OCI-LY1 (cell line): ENCODE results near the gene TRAPPC2L.

Experiments
- H2AFZ ChIP-seq: fragments of 200-600 bp; sonication (generic), shearing (Covaris generic); 2 replicates; pipeline ENCODE4 v1.6.0; 2014; ENCODE audit warnings: antibody characterized with exemption, mild to moderate bottlenecking, low read length
- H3F3A ChIP-seq: fragments of 200-600 bp; sonication (generic), shearing (Covaris generic); 2 replicates; pipeline ENCODE4 v1.6.0; 2014; ENCODE audit warnings: mild to moderate bottlenecking, antibody characterized with exemption, low read length, moderate library complexity; ENCODE audit not compliant: insufficient read depth
- H3K27ac ChIP-seq: fragments of 200-600 bp; sonication (generic); 2 replicates; pipeline ENCODE4 v1.5.1; 2014; ENCODE audit warnings: low read length, mixed run types, mild to moderate bottlenecking, low read depth; ENCODE audit not compliant: poor library complexity, severe bottlenecking
- H3K27me3 ChIP-seq: fragments of 200-600 bp; sonication (generic); 2 replicates; pipeline ENCODE4 v1.6.0; 2014; ENCODE audit warnings: antibody characterized with exemption, mild to moderate bottlenecking, low read length, moderate library complexity; ENCODE audit not compliant: insufficient read depth
- H3K36me3 ChIP-seq: fragments of 200-600 bp; sonication (generic); 2 replicates; pipeline ENCODE4 v1.6.1; 2014; ENCODE audit warnings: mild to moderate bottlenecking, antibody characterized with exemption, low read length, moderate library complexity, mixed read lengths; ENCODE audit not compliant: insufficient read depth
- H3K4me1 ChIP-seq: fragments of 200-600 bp; sonication (generic); 2 replicates; pipeline ENCODE4 v1.5.1; 2014; ENCODE audit warnings: mild to moderate bottlenecking, low read length, moderate library complexity; ENCODE audit not compliant: insufficient read depth, severe bottlenecking
- H3K4me2 ChIP-seq: fragments of 200-600 bp; sonication (generic), shearing (Covaris generic); 2 replicates; pipeline ENCODE4 v1.6.1; 2014; ENCODE audit warnings: low read length
- H3K4me3 ChIP-seq: fragments of 200-600 bp; sonication (generic); 2 replicates; pipeline ENCODE4 v1.5.1; 2014; ENCODE audit warnings: low read length, low read depth, mild to moderate bottlenecking, mixed read lengths; ENCODE audit not compliant: poor library complexity, severe bottlenecking
- H3K79me2 ChIP-seq: fragments of 200-600 bp; shearing (Covaris generic); 2 replicates; pipeline ENCODE4 v1.6.1; 2016; ENCODE audit warnings: mixed run types, low read length, mixed read lengths; ENCODE audit not compliant: insufficient read depth
- H3K9ac ChIP-seq: fragments of 200-600 bp; sonication (generic), shearing (Covaris generic); 2 replicates; pipeline ENCODE4 v1.6.1; 2014; ENCODE audit warnings: mild to moderate bottlenecking, low read length, mixed read lengths
- H3K9me2 ChIP-seq: fragments of 200-600 bp; sonication (generic), shearing (Covaris generic); 2 replicates; pipeline ENCODE4 v1.6.1; 2014; ENCODE audit warnings: low read depth, mild to moderate bottlenecking, low read length, mixed read lengths
- H3K9me3 ChIP-seq: fragments of 200-600 bp; shearing (Covaris generic); 2 replicates; pipeline ENCODE4 v1.6.1; 2014; ENCODE audit warnings: low read length, mixed read lengths
- H4K20me1 ChIP-seq: fragments of 200-600 bp; sonication (generic), shearing (Covaris generic); 2 replicates; pipeline ENCODE4 v1.6.0; 2016; ENCODE audit warnings: mild to moderate bottlenecking, low read length; ENCODE audit not compliant: insufficient read depth
- CTCF ChIP-seq: fragments of 200-600 bp; sonication (generic), shearing (Covaris generic); IDR thresholded peaks from 2 replicates; pipeline ENCODE4 v1.5.1; 2017; ENCODE audit warnings: mild to moderate bottlenecking, antibody characterized with exemption, low read length, moderate library complexity, mixed read lengths
- EZH2 ChIP-seq: fragments of 200-600 bp; sonication (generic), shearing (Covaris generic); IDR thresholded peaks from 2 replicates; pipeline ENCODE4 v1.8.0; 2017; ENCODE audit warnings: borderline replicate concordance, mixed run types, mild to moderate bottlenecking, antibody characterized with exemption, low read length, moderate library complexity, mixed read lengths

TRAPPC2L gene

GRCh38 chr16:88882358-88883030 lies 25.6 kb downstream of the TRAPPC2L start:
- peaks cover 21% of the 10 kb centered on the region for H3K36me3 ChIP-seq
- H3K9ac ChIP-seq: no peak overlapping the region
- no peaks in the 10 kb centered on the region for H3K4me1 ChIP-seq
- no peaks in the 10 kb centered on the region for H3K79me2 ChIP-seq
- H3K4me3 ChIP-seq: no peak overlapping the region
- no peaks in the 10 kb centered on the region for H3K9me3 ChIP-seq
- H4K20me1 ChIP-seq: no peaks in the 10 kb centered on the region
- no peak overlapping the region for H3K4me2 ChIP-seq
- no peak overlapping the region for H2AFZ ChIP-seq
- TF ChIP-seq CTCF (no peak), EZH2 (no peak)
- no peaks in the 10 kb centered on the region for H3K27me3 ChIP-seq
- no peak overlapping the region for H3K27ac ChIP-seq
- no peaks in the 10 kb centered on the region for H3K9me2 ChIP-seq
- H3F3A ChIP-seq: no peaks in the 10 kb centered on the region

- H3K79me2 ChIP-seq: no peaks in the 10 kb centered on the region
- no peaks in the 10 kb centered on the region for H3K27me3 ChIP-seq
- H3K4me1 ChIP-seq: no peaks in the 10 kb centered on the region
- TF ChIP-seq CTCF: no peak
- TF ChIP-seq EZH2: no peak
- H3K9me3 ChIP-seq: no peaks in the 10 kb centered on the region
- H3K4me2 ChIP-seq: no peak overlapping the region
- H3K27ac ChIP-seq: no peak overlapping the region
- no peak overlapping the region for H3K9ac ChIP-seq
- H3K4me3 ChIP-seq: no peak overlapping the region
- H4K20me1 ChIP-seq: no peaks in the 10 kb centered on the region
- peaks cover 15% of the 10 kb centered on the region for H3K36me3 ChIP-seq
- no peak overlapping the region for H2AFZ ChIP-seq
- no peaks in the 10 kb centered on the region for H3K9me2 ChIP-seq
- no peaks in the 10 kb centered on the region for H3F3A ChIP-seq
Observed at GRCh38 chr16:88883117-88883895, 26.4 kb downstream of the TRAPPC2L start.

DNA sequence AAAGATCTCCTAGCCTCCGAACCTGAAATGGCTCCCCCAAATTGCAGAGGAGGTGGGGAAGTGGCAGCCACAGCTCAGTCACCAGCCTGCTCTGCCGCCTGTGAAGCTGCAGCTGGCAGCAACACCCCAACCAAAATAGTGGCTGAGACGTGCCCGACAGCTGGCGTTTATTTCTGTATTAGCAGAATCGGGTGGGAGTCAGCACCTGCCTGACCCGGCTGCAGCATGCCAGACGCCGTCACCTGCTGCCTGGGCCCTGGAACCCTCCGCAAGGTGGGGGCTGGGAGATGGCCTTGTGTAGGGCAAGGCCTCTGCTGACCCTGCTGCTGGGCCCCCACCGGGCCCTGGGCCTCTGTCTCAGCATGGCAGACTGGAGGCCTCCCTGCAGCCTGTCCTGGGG lies 27.0 kb downstream of the TRAPPC2L start:
- Histone ChIP-seq H3K4me3 (no peak overlapping the region), H4K20me1 (no peaks in the 10 kb centered on the region), H3K4me1 (no peaks in the 10 kb centered on the region), H3F3A (no peaks in the 10 kb centered on the region), H2AFZ (no peak overlapping the region), H3K79me2 (no peaks in the 10 kb centered on the region), H3K9me2 (no peaks in the 10 kb centered on the region), H3K4me2 (no peak overlapping the region), H3K9ac (no peak overlapping the region), H3K36me3 (peaks cover 12% of the 10 kb centered on the region), H3K27ac (no peak overlapping the region), H3K9me3 (no peaks in the 10 kb centered on the region), H3K27me3 (no peaks in the 10 kb centered on the region)
- TF ChIP-seq CTCF (no peak), EZH2 (no peak)
